Stimulated activated CD4-positive, alpha-beta T cell treated with anti-CD3 and anti-CD28 coated beads, Interleukin-12 subunit alpha, Interleukin-12 subunit beta, amount 100 ng/mL, for 24 hours (primary cell): ENCODE measurements around the gene DNAJC24.
A peak's percentile ranks its signal among the peaks of the same experiment; 100 is the strongest.
"Not testable (repeated sequence)": the region's sequence is repeated elsewhere in the genome, so short reads cannot be mapped to it uniquely, and the experiment has no call there.

ENCODE experiments used
- DNase-seq, 2 experiments: peaks; one replicate each; pipeline ENCODE4 v3.0.0-alpha.2; 2020; ENCODE audit warnings: low read depth in 2 of 2

The DNAJC24 gene, protein sequence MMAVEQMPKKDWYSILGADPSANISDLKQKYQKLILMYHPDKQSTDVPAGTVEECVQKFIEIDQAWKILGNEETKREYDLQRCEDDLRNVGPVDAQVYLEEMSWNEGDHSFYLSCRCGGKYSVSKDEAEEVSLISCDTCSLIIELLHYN

GRCh38 chr11:31369348-31370329, at the start of gene DNAJC24, which contains the start of gene DCDC1:
Gene DNAJC24, plus strand, starts transcription at chr11:31369860. Its CDS starts 889 bp downstream, at chr11:31370749.
Gene DCDC1, minus strand, starts transcription at chr11:31369739. Its CDS starts 41,459 bp downstream, at chr11:31328280.
- DNase-seq: peak; percentile 84 to 88

- DNase-seq: not testable (repeated sequence)
Observed at GRCh38 chr11:31321494-31321893, 48.2 kb upstream of the DNAJC24 start.

DNA sequence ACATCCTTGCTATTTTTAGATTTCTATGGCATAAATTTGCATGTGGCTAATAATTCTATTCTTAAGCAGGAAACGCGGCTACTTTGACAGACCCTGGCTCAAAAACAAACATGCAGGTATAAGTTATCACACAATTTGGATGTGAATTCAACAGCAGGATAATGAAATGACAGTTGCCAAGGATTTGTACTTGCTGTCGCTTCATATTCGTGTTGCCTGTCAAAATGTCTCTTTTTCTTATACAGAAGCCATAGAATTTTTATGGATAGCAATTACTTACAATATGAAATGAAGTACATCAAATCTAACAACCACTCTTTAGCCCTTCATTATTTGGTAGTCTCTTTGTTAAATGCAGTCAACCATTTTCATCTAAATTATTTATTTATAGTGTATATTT, 46.5 kb upstream of the DNAJC24 start:
- DNase-seq: no peak

GRCh38 chr11:31325160-31325559, 44.5 kb upstream of the DNAJC24 start:
- DNase-seq: no peak

GRCh38 chr11:31326470-31327148, 43.1 kb upstream of the DNAJC24 start:
- no peak for DNase-seq

- DNase-seq: no peak
Observed at GRCh38 chr11:31327417-31327816, 42.2 kb upstream of the DNAJC24 start.

GRCh38 chr11:31328697-31329096, 41.0 kb upstream of the DNAJC24 start:
- DNase-seq: no peak

- no peak for DNase-seq
Observed at GRCh38 chr11:31337806-31338205, 31.9 kb upstream of the DNAJC24 start.

- no peak for DNase-seq
Observed at GRCh38 chr11:31340903-31341572, 28.6 kb upstream of the DNAJC24 start.

GRCh38 chr11:31351168-31351567, 18.5 kb upstream of the DNAJC24 start:
- no peak for DNase-seq

- no peak for DNase-seq
Observed at GRCh38 chr11:31355131-31355530, 14.5 kb upstream of the DNAJC24 start.

GRCh38 chr11:31355817-31356216, 13.8 kb upstream of the DNAJC24 start:
- DNase-seq: no peak

DNA sequence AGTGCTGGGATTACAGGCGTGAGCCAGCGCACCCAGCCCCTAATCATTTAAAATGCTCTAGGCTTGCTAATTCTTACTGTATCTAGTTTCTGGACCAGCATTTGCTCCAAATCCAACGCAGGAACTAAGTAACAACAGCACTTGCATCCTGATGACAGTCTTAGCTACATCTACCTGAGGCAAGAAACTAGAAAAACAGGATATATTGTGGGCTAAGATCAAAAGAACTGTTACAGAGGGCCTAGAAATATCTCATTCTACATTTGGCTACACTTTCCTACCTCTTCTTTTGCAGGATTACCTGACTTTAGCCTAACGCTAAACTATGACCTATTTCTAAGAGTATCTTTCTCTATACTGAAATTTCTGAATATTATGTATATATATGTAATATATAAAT, 7.9 kb upstream of the DNAJC24 start:
- no peak for DNase-seq

- no peak for DNase-seq
Observed at GRCh38 chr11:31366795-31367194, 2.9 kb upstream of the DNAJC24 start.

DNA sequence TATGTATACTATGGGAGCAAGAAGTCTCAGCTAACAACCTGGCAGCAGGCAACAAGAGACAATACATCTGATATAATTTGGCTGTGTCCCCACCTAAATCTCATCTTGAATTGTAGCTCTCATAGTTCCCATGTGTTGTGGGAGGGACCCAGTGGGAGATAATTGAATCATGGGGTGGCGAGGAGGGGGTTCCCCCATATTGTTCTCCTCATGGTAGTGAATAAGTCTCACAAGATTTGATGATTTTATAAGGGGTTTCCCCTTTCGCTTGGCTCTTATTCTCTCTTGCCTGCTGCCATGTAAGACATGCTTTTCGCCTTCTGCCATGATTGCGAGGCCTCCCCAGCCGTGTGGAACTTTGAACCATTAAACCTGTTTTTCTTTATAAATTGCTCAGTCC, 6.2 kb downstream of the DNAJC24 start:
- no peak for DNase-seq

DNA sequence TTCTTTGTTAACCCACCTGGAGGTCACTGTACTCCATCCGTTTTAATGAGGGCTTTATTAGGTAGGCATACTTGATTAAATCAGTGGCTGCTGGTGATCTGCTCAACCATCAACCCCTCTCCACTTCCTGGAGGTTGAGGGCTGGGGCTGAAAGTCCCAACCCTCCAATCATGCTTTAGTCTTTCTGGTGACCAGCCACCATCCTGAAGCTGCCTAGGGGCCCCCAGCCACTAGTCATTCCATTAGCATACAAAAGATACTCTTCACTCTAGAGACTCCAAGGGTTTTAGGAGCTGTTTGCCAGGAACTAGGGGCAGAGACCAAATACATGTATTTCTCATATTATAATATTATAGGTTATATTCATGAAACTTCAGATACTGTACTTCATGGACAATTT, 13.5 kb downstream of the DNAJC24 start:
- no peak for DNase-seq

DNA sequence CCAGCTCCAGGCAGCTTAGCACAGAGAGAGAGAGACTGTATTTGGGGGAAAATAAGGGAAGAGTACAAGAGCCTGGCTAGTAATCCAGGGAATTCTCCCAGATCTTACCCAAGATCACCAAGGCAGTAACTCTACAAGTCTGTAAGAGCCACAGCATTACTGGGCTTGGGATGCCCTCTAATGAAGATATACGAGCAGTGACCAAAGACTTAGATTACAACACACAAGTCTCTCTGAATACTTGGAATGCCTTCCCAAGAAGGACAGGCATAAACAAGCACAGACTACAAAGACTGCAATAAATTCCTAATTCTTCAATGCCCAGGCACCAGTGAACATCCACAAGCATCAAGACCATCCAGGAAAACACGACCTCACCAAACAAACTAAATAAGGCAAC, 17.7 kb downstream of the DNAJC24 start:
- DNase-seq: no peak

DNA sequence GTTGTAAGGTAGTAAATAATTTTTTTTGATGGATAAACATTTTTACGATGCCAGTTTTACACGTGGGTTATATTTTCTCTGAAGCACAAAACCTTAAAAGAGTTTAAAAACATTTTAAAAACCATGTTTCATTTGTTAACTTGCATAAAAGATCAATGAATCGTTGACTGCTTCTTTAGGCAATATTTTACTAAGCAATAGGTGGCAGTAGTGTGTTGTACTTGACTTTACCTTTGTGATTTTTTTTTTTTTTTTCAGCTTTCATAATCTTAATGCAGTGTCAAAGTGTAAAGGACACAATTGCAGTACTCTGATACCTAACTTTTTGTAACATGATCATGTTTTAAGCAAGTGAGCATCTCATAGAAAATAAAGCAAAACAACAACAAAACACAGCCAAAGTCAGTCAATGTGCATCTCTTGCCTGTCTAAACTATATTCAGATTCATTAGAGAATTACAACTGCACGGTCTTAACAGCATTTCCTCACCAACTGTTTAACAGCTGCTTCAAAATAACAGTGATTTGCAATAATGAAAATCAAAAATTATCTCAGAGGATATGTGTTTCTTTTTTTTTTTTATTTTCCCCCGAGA, 27.7 kb downstream of the DNAJC24 start:
- DNase-seq: no peak

DNA sequence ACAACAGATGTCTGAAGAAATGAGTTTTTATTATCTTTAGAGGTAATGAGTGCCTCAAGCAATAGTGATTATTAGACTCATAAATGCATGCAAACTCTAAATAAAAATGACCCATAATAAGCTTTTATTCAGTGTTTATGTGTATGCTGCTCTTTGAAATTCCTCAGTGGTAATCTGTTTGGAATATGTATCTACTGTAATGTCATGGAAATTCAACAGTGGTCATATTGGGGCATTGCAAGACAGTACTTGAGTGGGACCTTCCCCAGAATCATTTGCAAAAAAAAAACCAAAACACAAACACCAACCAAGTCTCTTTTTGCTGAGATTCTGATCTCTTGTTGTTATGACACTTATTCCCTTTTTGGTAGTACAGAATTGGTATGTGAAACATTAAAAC, 35.0 kb downstream of the DNAJC24 start:
- no peak for DNase-seq

GRCh38 chr11:31408201-31408600, 38.5 kb downstream of the DNAJC24 start:
- no peak for DNase-seq

DNA sequence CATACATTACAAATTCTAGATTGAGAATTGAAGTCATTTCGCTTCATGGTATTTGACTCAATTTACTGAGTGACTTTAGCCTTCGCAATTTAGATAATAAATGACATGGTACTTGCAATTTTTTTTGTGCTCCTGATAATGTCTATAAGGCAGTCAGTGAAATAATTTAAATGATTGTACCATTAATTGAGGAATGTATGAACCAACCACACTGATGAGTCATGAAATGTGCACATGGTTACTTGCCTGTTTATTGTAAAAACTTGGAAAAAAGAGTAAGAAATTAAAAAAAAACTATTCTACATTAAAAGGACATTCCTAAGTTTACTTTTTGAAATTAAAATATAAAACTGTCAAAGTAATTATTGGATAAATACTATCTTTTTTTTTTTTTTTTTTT, 43.3 kb downstream of the DNAJC24 start:
- no peak for DNase-seq

- no peak for DNase-seq
Observed at GRCh38 chr11:31414338-31414737, 44.7 kb downstream of the DNAJC24 start.
